Thyroid gland (tissue), 4 donors: ENCODE data around the gene LHFPL6.

ENCODE experiments used
- CTCF ChIP-seq, 6 experiments: fragments of 200-600 bp in 3 of 6; fragments of 450-650 bp in 3 of 6; sonication (generic) in 3 of 6; IDR thresholded peaks; one replicate each; pipeline ENCODE4 v1.5.1; 2016 to 2019; ENCODE audit warnings: antibody characterized with exemption in 6 of 6, mild to moderate bottlenecking in 2 of 6, inconsistent platforms in 1 of 6, moderate library complexity in 1 of 6
- POLR2A ChIP-seq, 2 donors: fragments of 450-650 bp; IDR thresholded peaks; one replicate each; pipeline ENCODE4 v1.6.1; 2017; ENCODE audit warnings: antibody characterized with exemption in 2 of 2, mild to moderate bottlenecking in 2 of 2, moderate library complexity in 1 of 2

GRCh38 chr13:39362652-39363381, 240.2 kb downstream of the LHFPL6 start:
- TF ChIP-seq CTCF (IDR thresholded peaks at IDR 0.05) (no peak), POLR2A (IDR thresholded peaks at IDR 0.05) (no peak)
